GM12865 (cell line): ENCODE results near the gene SHKBP1.

ENCODE experiments used
- DNase-seq: peaks from one replicate; pipeline ENCODE4 v3.0.0; 2010; ENCODE audit warnings: low read depth
- H3K4me3 ChIP-seq: 2 replicates; pipeline ENCODE4 v1.5.1; 2011; ENCODE audit warnings: mild to moderate bottlenecking, low read depth, low read length, control low read depth
- TF ChIP-seq, protein P1 (sequence below): IDR thresholded peaks from 2 replicates; pipeline ENCODE4 v1.5.1; 2011; ENCODE audit warnings: low read length, control low read depth, low read depth, inconsistent platforms; ENCODE audit not compliant: insufficient read depth; ENCODE audit errors: missing control alignments

SHKBP1 gene

DNA sequence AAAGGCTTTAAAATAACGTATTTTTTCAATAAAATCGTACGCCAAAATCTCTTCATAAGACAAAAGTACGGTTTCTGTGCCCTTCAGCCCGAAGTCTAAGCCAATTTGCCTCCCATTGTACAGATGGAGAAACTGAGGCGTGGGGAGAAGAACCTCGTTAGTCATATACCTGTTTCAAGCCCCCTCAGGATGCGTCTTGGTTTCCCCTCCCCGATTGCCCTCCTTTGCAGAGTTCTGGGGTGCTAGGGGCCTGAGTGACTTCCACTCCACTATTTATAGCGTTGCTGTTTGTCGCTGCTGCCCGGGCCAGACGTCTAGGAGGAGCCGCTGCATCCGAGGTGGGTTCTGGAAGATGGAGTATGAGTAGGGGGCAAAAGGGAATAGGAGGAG lies 22.2 kb downstream of the SHKBP1 start:
- H3K4me3 ChIP-seq, result no peak overlapping the region
- TF ChIP-seq, protein P1, sequence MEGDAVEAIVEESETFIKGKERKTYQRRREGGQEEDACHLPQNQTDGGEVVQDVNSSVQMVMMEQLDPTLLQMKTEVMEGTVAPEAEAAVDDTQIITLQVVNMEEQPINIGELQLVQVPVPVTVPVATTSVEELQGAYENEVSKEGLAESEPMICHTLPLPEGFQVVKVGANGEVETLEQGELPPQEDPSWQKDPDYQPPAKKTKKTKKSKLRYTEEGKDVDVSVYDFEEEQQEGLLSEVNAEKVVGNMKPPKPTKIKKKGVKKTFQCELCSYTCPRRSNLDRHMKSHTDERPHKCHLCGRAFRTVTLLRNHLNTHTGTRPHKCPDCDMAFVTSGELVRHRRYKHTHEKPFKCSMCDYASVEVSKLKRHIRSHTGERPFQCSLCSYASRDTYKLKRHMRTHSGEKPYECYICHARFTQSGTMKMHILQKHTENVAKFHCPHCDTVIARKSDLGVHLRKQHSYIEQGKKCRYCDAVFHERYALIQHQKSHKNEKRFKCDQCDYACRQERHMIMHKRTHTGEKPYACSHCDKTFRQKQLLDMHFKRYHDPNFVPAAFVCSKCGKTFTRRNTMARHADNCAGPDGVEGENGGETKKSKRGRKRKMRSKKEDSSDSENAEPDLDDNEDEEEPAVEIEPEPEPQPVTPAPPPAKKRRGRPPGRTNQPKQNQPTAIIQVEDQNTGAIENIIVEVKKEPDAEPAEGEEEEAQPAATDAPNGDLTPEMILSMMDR, result no peak
- no peak for DNase-seq

DNA sequence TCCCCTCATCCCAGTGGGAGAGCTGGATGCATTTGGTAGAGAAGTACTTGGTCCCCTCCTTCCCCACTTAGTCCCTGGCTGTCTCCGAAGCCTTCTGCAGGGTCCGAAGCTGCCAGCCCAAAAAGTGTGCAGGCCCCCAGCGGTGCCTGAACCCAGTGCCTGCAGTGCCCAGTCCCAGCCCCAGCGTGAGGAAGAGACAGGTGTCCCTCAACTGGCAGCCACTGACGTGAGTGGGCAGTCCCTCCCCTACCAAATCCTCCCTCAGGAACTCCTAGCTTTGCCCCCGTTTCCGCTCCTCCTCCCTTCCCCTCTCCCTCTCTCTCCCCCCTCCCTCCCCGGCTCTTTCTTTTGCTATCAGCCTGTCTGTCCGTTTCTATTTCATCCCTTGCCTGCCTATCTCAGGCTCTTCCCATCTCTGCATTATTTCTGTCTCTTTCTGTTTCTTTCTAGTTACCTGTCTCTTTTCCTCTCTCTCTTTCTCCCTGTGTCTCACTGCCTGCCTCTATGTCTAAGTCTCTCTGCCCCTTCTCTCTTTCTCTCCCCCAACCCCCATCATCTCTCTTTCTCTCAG lies 22.7 kb downstream of the SHKBP1 start:
- TF ChIP-seq, protein P1, result no peak
- H3K4me3 ChIP-seq, result no peak overlapping the region
- no peak for DNase-seq

DNA sequence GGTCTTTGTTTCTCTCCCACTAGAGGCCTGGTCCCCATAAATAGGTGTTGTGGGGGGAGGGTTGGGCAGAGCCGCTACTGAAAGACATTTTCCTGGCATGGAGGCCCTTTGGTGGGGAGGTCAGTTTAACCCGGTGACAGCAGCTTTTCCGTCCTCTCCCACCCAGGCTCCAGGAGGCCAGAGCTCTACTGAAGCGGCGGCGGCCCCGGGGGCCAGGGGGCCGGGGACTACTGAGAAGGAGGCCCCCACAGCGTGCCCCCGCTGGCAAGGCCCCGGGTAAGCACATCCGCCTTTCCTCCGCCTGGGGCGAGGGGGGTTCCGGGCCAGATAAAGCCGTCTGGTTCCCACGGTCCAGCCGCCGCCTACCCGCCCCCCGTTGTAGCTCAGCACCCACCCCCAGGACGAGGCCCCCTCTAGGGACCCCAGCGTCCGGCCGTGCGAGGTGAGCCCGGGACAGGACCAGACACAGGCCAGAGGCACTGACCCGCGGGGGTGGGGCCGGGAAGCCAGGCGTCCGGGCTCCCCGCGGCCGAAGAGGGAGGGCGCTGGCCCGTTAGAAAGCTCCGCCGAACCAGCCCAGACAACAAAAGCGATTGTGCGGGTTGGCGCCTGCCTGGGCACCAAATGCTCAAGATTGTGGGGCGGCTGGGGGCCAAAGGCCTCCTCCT lies 23.4 kb downstream of the SHKBP1 start:
- no peak for DNase-seq
- H3K4me3 ChIP-seq, result no peak overlapping the region
- TF ChIP-seq, protein P1, result no peak

DNA sequence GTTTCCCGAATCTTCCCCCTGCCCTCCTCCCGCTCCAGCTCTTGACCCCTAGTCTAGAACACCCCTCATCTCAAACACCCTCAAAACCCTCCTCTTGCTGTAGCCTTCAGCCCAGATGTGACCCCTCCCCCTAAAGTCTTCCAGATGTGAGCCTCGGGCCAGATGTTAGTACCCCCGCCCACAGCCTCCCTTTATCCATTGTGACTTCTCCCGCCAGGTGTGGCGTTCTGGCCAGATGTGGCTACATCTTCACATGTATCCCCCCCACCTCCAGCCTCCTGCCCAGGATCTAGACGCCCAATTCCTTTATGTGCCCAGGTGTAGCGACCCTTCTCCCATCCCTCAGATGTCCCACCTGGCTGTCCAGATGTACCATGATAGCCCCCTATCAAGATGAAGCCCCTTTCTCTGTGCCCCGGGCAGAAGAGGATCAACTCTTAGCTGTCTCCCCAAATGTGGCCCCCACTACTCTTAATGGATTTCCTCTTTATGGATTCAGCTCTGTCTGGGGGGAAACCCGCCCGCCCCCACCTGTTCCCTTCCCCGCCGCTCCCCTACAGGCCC lies 24.0 kb downstream of the SHKBP1 start:
- DNase-seq, result no peak
- TF ChIP-seq, protein P1, result no peak
- H3K4me3 ChIP-seq, result no peak overlapping the region

DNA sequence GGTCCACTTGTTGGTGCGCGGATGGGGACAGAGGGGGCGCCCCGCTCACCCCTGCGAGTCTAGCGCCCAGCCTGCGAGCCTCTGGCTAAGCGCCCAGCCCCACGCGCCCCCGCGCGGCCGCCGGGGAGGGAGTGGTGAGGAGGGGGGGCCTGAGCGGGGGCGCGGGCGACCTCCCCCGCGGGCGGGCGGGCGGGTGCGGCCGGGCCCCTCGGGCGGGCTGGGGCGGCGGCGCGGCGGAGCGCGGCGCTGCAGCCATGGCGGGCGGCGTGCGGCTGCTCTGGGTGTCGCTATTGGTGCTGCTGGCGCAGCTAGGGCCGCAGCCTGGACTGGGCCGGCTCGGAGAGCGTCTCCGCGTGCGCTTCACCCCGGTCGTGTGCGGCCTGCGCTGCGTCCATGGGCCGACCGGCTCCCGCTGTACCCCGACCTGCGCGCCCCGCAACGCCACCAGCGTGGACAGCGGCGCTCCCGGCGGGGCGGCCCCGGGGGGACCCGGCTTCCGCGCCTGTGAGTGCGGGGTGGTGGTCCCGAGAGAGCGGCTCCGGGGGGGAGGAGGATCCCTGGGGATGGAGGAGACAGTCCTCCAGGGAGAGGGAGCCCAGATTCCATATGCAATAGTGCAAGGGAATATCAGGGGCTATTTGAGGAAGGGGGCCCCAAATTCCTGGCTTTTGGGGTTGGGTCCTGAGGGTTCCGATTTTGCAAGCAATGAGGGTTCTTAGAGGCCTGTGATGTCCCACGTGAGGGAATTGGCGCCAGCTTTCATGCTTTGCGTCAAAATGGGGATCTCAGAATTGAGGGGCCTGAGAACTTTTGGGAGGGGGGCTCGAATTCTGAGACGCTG lies 24.7 kb downstream of the SHKBP1 start, which contains the start of gene LTBP4:
Gene LTBP4, plus strand, starts transcription at position 236 of the 841 bp plus-strand sequence. Its CDS starts 19 bp downstream, at position 255.
- TF ChIP-seq, protein P1, result no peak
- no peak within 1 kb of the TSS for H3K4me3 ChIP-seq
- DNase-seq, result no peak

DNA sequence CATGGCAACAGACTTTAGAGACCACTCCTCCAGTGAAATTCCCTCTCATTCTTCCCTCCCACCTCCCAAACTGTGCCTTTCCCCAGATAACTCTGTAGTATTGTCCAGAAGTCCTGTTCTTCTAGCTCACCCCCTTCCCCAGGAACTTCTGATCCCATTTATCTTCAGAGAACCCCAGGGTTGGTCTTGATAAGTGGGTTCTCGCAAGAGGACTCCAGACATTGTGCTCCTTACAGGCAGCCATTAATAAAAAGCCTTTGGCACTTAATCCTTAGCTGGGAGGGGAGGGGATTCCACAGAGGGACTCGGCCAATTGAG lies 26.4 kb downstream of the SHKBP1 start:
- no peak overlapping the region for H3K4me3 ChIP-seq
- TF ChIP-seq, protein P1, result no peak
- no peak for DNase-seq
